K562 (cell line): ENCODE measurements around the gene CD68. TPM values are rescaled to one million over a fixed set of nuclear protein-coding genes. Genes with fewer than 3 reads are reported as not detected.

Experiments
- ATAC-seq: fragments of 200-7000 bp; cut with Tn5 transposase; 3 replicates; pipeline ENCODE4 v1.9.1; 2020; ENCODE audit warnings: moderate library complexity
- BruUV-seq: library from RNA; stranded (reverse); fragments of 400-500 nt; replicated peaks from 2 replicates; lab custom pipeline; 2021; lab: Mats Ljungman, UMichigan
- CTCF ChIA-PET: fragments of 300-600 bp; formaldehyde crosslinking; extraction: SDS; loops from one replicate; lab custom pipeline; 2021; ENCODE audit warnings: low intra/inter-chr PET ratio; lab: Yijun Ruan, JAX
- POLR2A ChIA-PET: fragments of 300-600, 350-650 bp; sonication (Branson Sonifier 250); formaldehyde crosslinking; extraction: SDS; loops from one replicate; lab custom pipeline; 2021; ENCODE audit warnings: antibody characterized with exemption, inconsistent platforms; lab: Yijun Ruan, JAX
- DNase-seq, 4 experiments: peaks; one replicate each; pipeline versions ENCODE4 v3.0.0 to v3.0.0-alpha.2; 2011 to 2018; ENCODE audit warnings: low spot score in 3 of 4, mixed read lengths in 3 of 4; ENCODE audit errors: extremely low read depth in 1 of 4
- FAIRE-seq: peaks from 2 replicates; lab custom pipeline; 2011; peaks lifted over from hg19 to GRCh38; lab: Jason Lieb, UNC
- H2AFZ ChIP-seq: 2 replicates; pipeline ENCODE4 v1.6.0; 2011; ENCODE audit warnings: low read depth, low read length, control low read depth, inconsistent platforms
- H3K27ac ChIP-seq: fragments of 200-600 bp; 3 replicates; pipeline ENCODE4 v1.8.0; 2011; ENCODE audit warnings: low read depth, mild to moderate bottlenecking, control low read depth, inconsistent platforms, low read length, moderate library complexity, mixed read lengths; ENCODE audit errors: extremely low read depth
- H3K27me3 ChIP-seq, 2 experiments: fragments of 300-600 bp in 1 of 2; 2 replicates in 1 of 2; 3 replicates in 1 of 2; pipeline versions ENCODE4 v1.6.0 to v1.8.0; 2011; ENCODE audit warnings: inconsistent platforms in 2 of 2, low read length in 2 of 2, mild to moderate bottlenecking in 1 of 2, mixed read lengths in 1 of 2, moderate library complexity in 1 of 2; ENCODE audit not compliant: control insufficient read depth in 2 of 2, insufficient read depth in 2 of 2
- H3K36me3 ChIP-seq: fragments of 300-600 bp; 3 replicates; pipeline ENCODE4 v1.8.0; 2011; ENCODE audit warnings: mild to moderate bottlenecking, low read length, inconsistent platforms; ENCODE audit not compliant: control insufficient read depth, insufficient read depth
- H3K4me1 ChIP-seq, 2 experiments: fragments of 200-600 bp in 1 of 2; replicated peaks in 1 of 2; 2 replicates in 1 of 2; 3 replicates in 1 of 2; pipeline versions ENCODE4 v1.5.1 to v1.8.0; 2011; ENCODE audit warnings: inconsistent platforms in 2 of 2, low read length in 2 of 2, mild to moderate bottlenecking in 1 of 2, mixed read lengths in 1 of 2, moderate library complexity in 1 of 2; ENCODE audit not compliant: control insufficient read depth in 2 of 2, insufficient read depth in 2 of 2
- H3K4me2 ChIP-seq: 2 replicates; pipeline ENCODE4 v1.6.1; 2011; ENCODE audit warnings: low read length, control low read depth, inconsistent platforms, mixed read lengths; ENCODE audit not compliant: insufficient read depth
- H3K4me3 ChIP-seq: fragments of 200-600 bp; sonication (generic), shearing (Covaris generic); 2 replicates; pipeline ENCODE4 v1.5.1; 2016; ENCODE audit warnings: control low read depth, inconsistent platforms
- H3K79me2 ChIP-seq: fragments of 200-600 bp; 3 replicates; pipeline ENCODE4 v1.8.0; 2011; ENCODE audit warnings: low read length, inconsistent platforms; ENCODE audit not compliant: control insufficient read depth, insufficient read depth
- H3K9ac ChIP-seq, 2 experiments: 2 replicates each; pipeline versions ENCODE4 v1.6.0 to v1.6.1; 2011; ENCODE audit warnings: low read depth in 2 of 2, low read length in 2 of 2, control low read depth in 1 of 2, inconsistent platforms in 1 of 2, mild to moderate bottlenecking in 1 of 2, mixed read lengths in 1 of 2; ENCODE audit not compliant: insufficient read depth in 1 of 2
- H3K9me1 ChIP-seq: one replicate; pipeline ENCODE4 v1.6.0; 2011; ENCODE audit warnings: inconsistent platforms, mild to moderate bottlenecking, low read length, moderate library complexity; ENCODE audit not compliant: control insufficient read depth, insufficient read depth
- H3K9me3 ChIP-seq: replicated peaks from 2 replicates; pipeline ENCODE4 v1.5.1; 2011; ENCODE audit warnings: low read depth, low read length, inconsistent platforms; ENCODE audit not compliant: control insufficient read depth, insufficient read depth
- H4K20me1 ChIP-seq: replicated peaks from 2 replicates; pipeline ENCODE4 v1.6.1; 2011; ENCODE audit warnings: low read length, inconsistent platforms, mixed read lengths; ENCODE audit not compliant: control insufficient read depth, insufficient read depth
- AFF1 ChIP-seq, 2 experiments: fragments of 450-650 bp; IDR thresholded peaks; 2 replicates each; pipeline ENCODE4 v1.6.1; 2018; ENCODE audit warnings: mild to moderate bottlenecking in 2 of 2, low read depth in 1 of 2; ENCODE audit not compliant: partially characterized antibody in 2 of 2
- GTF2B ChIP-seq: IDR thresholded peaks from 2 replicates; pipeline ENCODE4 v1.6.1; 2011; ENCODE audit not compliant: insufficient read length; ENCODE audit errors: extremely low read depth
- HDAC6 ChIP-seq: IDR thresholded peaks from 2 replicates; pipeline ENCODE4 v1.6.1; 2012; ENCODE audit warnings: low read depth, mild to moderate bottlenecking, control low read depth, inconsistent platforms, low read length, moderate library complexity
- JUNB ChIP-seq: fragments of 450-650 bp; formaldehyde crosslinking; conservative IDR thresholded peaks from 2 replicates; pipeline ENCODE4 v1.4.0; 2020; ENCODE audit warnings: mild to moderate bottlenecking
- NONO ChIP-seq, 2 experiments: fragments of 200-400 bp in 1 of 2; fragments of 450-650 bp in 1 of 2; formaldehyde crosslinking in 1 of 2; IDR thresholded peaks; 2 replicates each; pipeline ENCODE4 v1.6.1; 2017; ENCODE audit warnings: low read depth in 2 of 2, mild to moderate bottlenecking in 2 of 2, moderate library complexity in 2 of 2, low read length in 1 of 2
- SAFB ChIP-seq: fragments of 200-400 bp; formaldehyde crosslinking; IDR thresholded peaks from 2 replicates; pipeline ENCODE4 v1.6.1; 2017; ENCODE audit warnings: low read depth, low read length, borderline replicate concordance
- TAL1 ChIP-seq: fragments of 450-650 bp; IDR thresholded peaks from 2 replicates; pipeline ENCODE4 v1.6.1; 2016; ENCODE audit warnings: mild to moderate bottlenecking
- ZNF431 ChIP-seq: sonication (generic); formaldehyde crosslinking; IDR thresholded peaks from 2 replicates; pipeline ENCODE4 v1.8.0; 2022; ENCODE audit warnings: mild to moderate bottlenecking, missing genetic modification reagents
- ZZZ3 ChIP-seq: fragments of 450-650 bp; IDR thresholded peaks from 2 replicates; pipeline ENCODE4 v1.6.1; 2016; ENCODE audit warnings: antibody characterized with exemption, mild to moderate bottlenecking, moderate library complexity
- WGBS: fragments of 100-300 bp; shearing (Covaris generic); methylation state at CpG from one replicate; pipeline ENCODE4 v1.1.6; 2016; ENCODE audit warnings: low coverage, mixed read lengths; ENCODE audit not compliant: insufficient coverage; ENCODE audit errors: missing lambda C conversion rate; 5-methylcytosine and 5-hydroxymethylcytosine counted together
- in situ Hi-C: fragments of 300-500 bp; cut with MboI; formaldehyde crosslinking; loops from 4 replicates; pipeline ENCODE4 v1.15.0; 2018; ENCODE audit warnings: inconsistent platforms, mixed read lengths
- intact Hi-C: fragments of 100-400 bp; cut with micrococcal nuclease; formaldehyde crosslinking; loops from 2 replicates; pipeline ENCODE4 v1.14.2; 2022
- polyA plus RNA-seq, 8 experiments: library from polyadenylated mRNA; depleted of rRNA in 4 of 8; stranded (reverse) in 5 of 8; unstranded in 3 of 8; fragments of >200 nt; fragmentation: Nextera tagmentation in 2 of 8; fragmentation: Illumina TruSeq in 1 of 8; extraction: Ambion mirVana in 2 of 8; extraction: Trizol in 1 of 8; gene quantifications; 2 replicates each; pipeline versions ENCODE4 v1.2.1 to v1.2.3, GENCODE V29; 2011 to 2014; ENCODE audit warnings: inconsistent platforms in 1 of 8, missing spikeins in 1 of 8
- total RNA-seq, 7 experiments: library from RNA; depleted of rRNA in 6 of 7; stranded (reverse); fragments of >200 nt in 6 of 7; fragmentation: Illumina TruSeq in 2 of 7; extraction: Trizol in 2 of 7; gene quantifications; 2 replicates each; pipeline versions ENCODE4 v1.2.1 to v1.2.3, GENCODE V29; 2011 to 2021; ENCODE audit warnings: low replicate concordance in 1 of 7
- TF ChIP-seq, protein P1 (sequence below), 2 experiments: fragments of 150-350 bp in 1 of 2; IDR thresholded peaks; 2 replicates each; pipeline ENCODE4 v1.6.1; 2012 to 2016; ENCODE audit warnings: low read depth in 2 of 2, low read length in 2 of 2, mild to moderate bottlenecking in 1 of 2, moderate library complexity in 1 of 2

The CD68 gene
- total and polyA plus RNA-seq, 9 of the 15 experiments (the other 6 are each of a cell fraction or from before 2014, with no cell fraction given) = 28.2 to 89.8 (median 37.7) TPM

GRCh38 chr17:7572588-7573323 is 6.7 kb upstream of the CD68 start:
- ATAC-seq = peak; percentile 94
- no peaks in the 10 kb centered on the region for H3K9me3 ChIP-seq
- peaks cover 9% of the 10 kb centered on the region for H3K9me1 ChIP-seq
- no peak overlapping the region for H2AFZ ChIP-seq
- peak overlapping the region; percentile 98 for H3K27ac ChIP-seq
- in situ Hi-C loops = loop anchor here (25.0 kb wide), 1 partner anchor 535 kb away; the partner anchor contains the start of genes SLC16A11 and SLC16A13
- H3K9ac ChIP-seq = peak overlapping the region; percentile 97 to 100
- under 1% methylated on average over 18 of the region's 73 CpGs for WGBS
- peak overlapping the region; percentile 99 for H3K4me3 ChIP-seq
- H4K20me1 ChIP-seq = peaks cover 36% of the 10 kb centered on the region
- POLR2A ChIA-PET = interaction anchor here (0.6 to 6.7 kb wide), 8 partner anchors 8 to 1169 kb away, joined by 3 to 46 read pairs (median 6); partner anchors contain the start of gene MPDU1
- CTCF ChIA-PET = no interaction called here
- H3K36me3 ChIP-seq = peaks cover 80% of the 10 kb centered on the region
- peak; percentile 96 for FAIRE-seq
- H3K79me2 ChIP-seq = peaks cover 57% of the 10 kb centered on the region
- H3K27me3 ChIP-seq = no peaks in the 10 kb centered on the region
- peaks cover 8 to 23% of the 10 kb centered on the region in 2 experiments; a peak in 4 of 5 replicates for H3K4me1 ChIP-seq
- peak overlapping the region; percentile 83 for H3K4me2 ChIP-seq
- TSS peak; percentile 45 for BruUV-seq
- intact Hi-C loops = no loop called here
- peak; percentile 89 to 98 (median 93) for DNase-seq
- TF ChIP-seq SAFB = 0 out of 2 replicates have a peak, but pooled peaks have one; percentile 45
- no peak for TF ChIP-seq JUNB (CRISPR knock-in tag)
- TF ChIP-seq ZNF431 = no peak
- peak in 1 of 2 experiments; percentile 3 for TF ChIP-seq AFF1 (IDR thresholded peaks at IDR 0.05; ENCODE audit: low read depth in 1 of 2, partially characterized antibody in 2 of 2)
- TF ChIP-seq, protein P1, sequence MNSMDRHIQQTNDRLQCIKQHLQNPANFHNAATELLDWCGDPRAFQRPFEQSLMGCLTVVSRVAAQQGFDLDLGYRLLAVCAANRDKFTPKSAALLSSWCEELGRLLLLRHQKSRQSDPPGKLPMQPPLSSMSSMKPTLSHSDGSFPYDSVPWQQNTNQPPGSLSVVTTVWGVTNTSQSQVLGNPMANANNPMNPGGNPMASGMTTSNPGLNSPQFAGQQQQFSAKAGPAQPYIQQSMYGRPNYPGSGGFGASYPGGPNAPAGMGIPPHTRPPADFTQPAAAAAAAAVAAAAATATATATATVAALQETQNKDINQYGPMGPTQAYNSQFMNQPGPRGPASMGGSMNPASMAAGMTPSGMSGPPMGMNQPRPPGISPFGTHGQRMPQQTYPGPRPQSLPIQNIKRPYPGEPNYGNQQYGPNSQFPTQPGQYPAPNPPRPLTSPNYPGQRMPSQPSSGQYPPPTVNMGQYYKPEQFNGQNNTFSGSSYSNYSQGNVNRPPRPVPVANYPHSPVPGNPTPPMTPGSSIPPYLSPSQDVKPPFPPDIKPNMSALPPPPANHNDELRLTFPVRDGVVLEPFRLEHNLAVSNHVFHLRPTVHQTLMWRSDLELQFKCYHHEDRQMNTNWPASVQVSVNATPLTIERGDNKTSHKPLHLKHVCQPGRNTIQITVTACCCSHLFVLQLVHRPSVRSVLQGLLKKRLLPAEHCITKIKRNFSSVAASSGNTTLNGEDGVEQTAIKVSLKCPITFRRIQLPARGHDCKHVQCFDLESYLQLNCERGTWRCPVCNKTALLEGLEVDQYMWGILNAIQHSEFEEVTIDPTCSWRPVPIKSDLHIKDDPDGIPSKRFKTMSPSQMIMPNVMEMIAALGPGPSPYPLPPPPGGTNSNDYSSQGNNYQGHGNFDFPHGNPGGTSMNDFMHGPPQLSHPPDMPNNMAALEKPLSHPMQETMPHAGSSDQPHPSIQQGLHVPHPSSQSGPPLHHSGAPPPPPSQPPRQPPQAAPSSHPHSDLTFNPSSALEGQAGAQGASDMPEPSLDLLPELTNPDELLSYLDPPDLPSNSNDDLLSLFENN (IDR thresholded peaks at IDR 0.05; ENCODE audit: low read depth in 2 of 2, low read length in 2 of 2) = peak in 1 of 2 experiments; percentile 61; a peak in 1 of 4 replicates
- no peak for TF ChIP-seq ZZZ3
- peak in 1 of 2 experiments; percentile 39; a peak in 2 of 4 replicates for TF ChIP-seq NONO (IDR thresholded peaks at IDR 0.05; ENCODE audit: low read depth in 2 of 2, low read length in 1 of 2)
- no peak for TF ChIP-seq HDAC6
- TF ChIP-seq TAL1 = no peak
- peak; percentile 62 for TF ChIP-seq GTF2B
